Pancreas (tissue), 10 donors: ENCODE results near the gene TMTC2. TPM values are rescaled to one million over a fixed set of nuclear protein-coding genes. Genes with fewer than 3 reads are reported as not detected.

Experiments
- ATAC-seq, 4 donors: fragments of 200-7000 bp; cut with Tn5 transposase; one replicate each; pipeline versions ENCODE4 v1.8.0 to v1.9.1; 2020; ENCODE audit warnings: mild to moderate bottlenecking in 4 of 4, moderate library complexity in 4 of 4
- DNase-seq, 6 donors: peaks; one replicate each; pipeline ENCODE4 v3.0.0-alpha.2; 2020
- FAIRE-seq: peaks from 2 replicates; lab custom pipeline; 2012; peaks lifted over from hg19 to GRCh38; lab: Jason Lieb, UNC
- H3K27ac ChIP-seq, 4 donors: fragments of 200-600 bp; sonication (generic); 1 replicate in 3 of 4; 2 replicates in 1 of 4; pipeline versions ENCODE4 v1.5.0 to v1.8.0; 2020
- H3K27me3 ChIP-seq, 4 donors: fragments of 200-600 bp; one replicate each; pipeline ENCODE4 v1.8.0; 2021
- H3K36me3 ChIP-seq, 3 donors: fragments of 200-600 bp; sonication (generic) in 1 of 3; one replicate each; pipeline versions ENCODE4 v1.5.0 to v1.8.0; 2020 to 2021
- H3K4me1 ChIP-seq, 3 donors: fragments of 200-600 bp; one replicate each; pipeline ENCODE4 v1.8.0; 2021
- H3K4me3 ChIP-seq, 4 donors: fragments of 200-600 bp; sonication (generic) in 2 of 4; one replicate each; pipeline versions ENCODE4 v1.5.0 to v1.8.0; 2020 to 2021
- H3K9me3 ChIP-seq, 4 donors: fragments of 200-600 bp; one replicate each; pipeline ENCODE4 v1.8.0; 2021
- CTCF ChIP-seq, 4 donors: fragments of 200-600 bp; sonication (generic) in 3 of 4; IDR thresholded peaks; one replicate each; pipeline versions ENCODE4 v1.5.0 to v1.8.0; 2021; ENCODE audit warnings: antibody characterized with exemption in 4 of 4
- WGBS, 2 donors: extraction: QIAGEN DNeasy Blood & Tissue Kit; methylation state at CpG; one replicate each; pipeline ENCODE4 v1.1.7; 2013; 5-methylcytosine and 5-hydroxymethylcytosine counted together
- intact Hi-C, 3 donors: fragments of 100-400 bp; cut with DNase I; formaldehyde crosslinking; loops; one replicate each; pipeline versions ENCODE4 v1.11.1 to v1.14.2; 2022
- polyA plus RNA-seq, 2 donors: library from polyadenylated mRNA; stranded (reverse); fragments of 200-250 nt; gene quantifications; one replicate each; pipeline ENCODE4 v1.2.3, GENCODE V29; 2013
- total RNA-seq, 6 donors: library from RNA; stranded (reverse); fragmentation: NEBNext Ultra II Directional in 4 of 6; extraction: Animal tissue kit (Norgen Biotek cat#: 25700) in 4 of 6; gene quantifications; one replicate each; pipeline versions ENCODE4 v1.2.1 to v1.2.4, GENCODE V29; 2021 to 2023
- donor health status: healthy with polysubstance abuse.
- donor health status: DM: no; HTN: no; CAD: no; lungs with moderate emphysema.
- donor health status: DM: no; HTN: no; CAD: no.
- donor health status: control.
- donor health status: control.
- donor health status: Bipolar disorder and iron deficiency.
- donor health status: DM: yes; HTN: yes; CAD: no.
- donor health status: DM: no; HTN: no; CAD: no.
- donor health status: DM: no; HTN: no; CAD: no.
- donor health status: DM: yes; HTN: yes; CAD: no.

Gene TMTC2
- total and polyA plus RNA-seq, 8 donors, result 5.3 to 14.4 (median 6.4) TPM

GRCh38 chr12:82883394-82884355 lies 197.0 kb downstream of the TMTC2 start:
- WGBS, 2 donors, result 88 to 92% methylated on average over 8 of the region's 8 CpGs
- Histone ChIP-seq H3K4me1 (peaks cover 9 to 22% (median 17%) of the 10 kb centered on the region in 3 donors), H3K9me3 (no peaks in the 10 kb centered on the region), H3K4me3 (no peak overlapping the region), H3K27me3 (no peaks in the 10 kb centered on the region), H3K36me3 (no peaks in the 10 kb centered on the region), H3K27ac (no peak overlapping the region)
- FAIRE-seq (no peak), DNase-seq (no peak), ATAC-seq (no peak)
- intact Hi-C loops, result no loop called here
- TF ChIP-seq CTCF (IDR thresholded peaks at IDR 0.05), result no peak

- no peak for TF ChIP-seq CTCF (IDR thresholded peaks at IDR 0.05)
- no peak for FAIRE-seq
- whole genome bisulfite sequencing, 2 donors, result 87 to 91% methylated on average over 2 of the region's 2 CpGs
- ATAC-seq, result no peak
- Histone ChIP-seq H3K4me1 (peaks cover 0 to 3% (median 0%) of the 10 kb centered on the region in 3 donors), H3K27ac (no peak overlapping the region), H3K27me3 (no peaks in the 10 kb centered on the region), H3K4me3 (no peak overlapping the region), H3K9me3 (no peaks in the 10 kb centered on the region), H3K36me3 (no peaks in the 10 kb centered on the region)
- no peak for DNase-seq
- intact Hi-C loops, result no loop called here
These were observed 200.1 kb downstream of the TMTC2 start for GRCh38 chr12:82886671-82887340.

- Histone ChIP-seq H3K4me1 (peaks cover 0 to 9% (median 7%) of the 10 kb centered on the region in 3 donors), H3K27me3 (no peaks in the 10 kb centered on the region), H3K9me3 (no peaks in the 10 kb centered on the region), H3K4me3 (no peak overlapping the region), H3K36me3 (no peaks in the 10 kb centered on the region), H3K27ac (no peak overlapping the region)
- no peak for TF ChIP-seq CTCF (IDR thresholded peaks at IDR 0.05)
- DNase-seq (no peak), ATAC-seq (no peak), FAIRE-seq (no peak)
- intact Hi-C loops, result no loop called here
- WGBS, 2 donors, result 74 to 80% methylated on average over 5 of the region's 5 CpGs
These were observed 207.2 kb downstream of the TMTC2 start for GRCh38 chr12:82893896-82894295.

- H3K4me3 ChIP-seq, result no peak overlapping the region
- peak in 1 of 4 donors; percentile 13 for ATAC-seq
- no peaks in the 10 kb centered on the region for H3K36me3 ChIP-seq
- H3K9me3 ChIP-seq, result no peaks in the 10 kb centered on the region
- 69 to 77% methylated on average over 7 of the region's 7 CpGs for WGBS, 2 donors
- DNase-seq, result no peak
- TF ChIP-seq CTCF (IDR thresholded peaks at IDR 0.05), result no peak
- no peak overlapping the region for H3K27ac ChIP-seq
- no peak for FAIRE-seq
- intact Hi-C loops, result no loop called here
- H3K4me1 ChIP-seq, result peaks cover 0 to 9% (median 7%) of the 10 kb centered on the region in 3 donors
- H3K27me3 ChIP-seq, result no peaks in the 10 kb centered on the region
These were observed 209.6 kb downstream of the TMTC2 start for GRCh38 chr12:82896277-82896676.
